ENCODE results near the gene RNASEH1. TPM values are rescaled to one million over a fixed set of nuclear protein-coding genes. Genes with fewer than 3 reads are reported as not detected.
"Not testable (repeated sequence)": the region's sequence is repeated elsewhere in the genome, so short reads cannot be mapped to it uniquely, and the experiment has no call there.

RNASEH1 gene
- total and polyA plus RNA-seq, 7 donors = 11.5 to 45.6 (median 21.1) TPM

- Histone ChIP-seq H3K4me3 (no peak overlapping the region), H3K27ac (no peak overlapping the region), H3K36me3 (ENCODE audit: insufficient read depth in 1 of 2, low read depth in 1 of 2) (peaks cover 20 to 85% of the 10 kb centered on the region in 2 donors), H3K4me1 (peaks cover 30% of the 10 kb centered on the region), H3K27me3 (ENCODE audit: insufficient read depth in 3 of 3, low read length in 2 of 3) (no peaks in the 10 kb centered on the region), H3K9me3 (no peaks in the 10 kb centered on the region)
- intact Hi-C loops (cut with DNase I) = no loop called here
- no peak for TF ChIP-seq CTCF (IDR thresholded peaks at IDR 0.05)
- DNase-seq (no peak), ATAC-seq (no peak)
- 69 to 84% (median 78%) methylated on average over 5 of the region's 5 CpGs for WGBS, 3 donors
Measured at GRCh38 chr2:3580449-3580848, 22.3 kb upstream of the RNASEH1 start.

GRCh38 chr2:3578987-3579386, 20.9 kb upstream of the RNASEH1 start:
- Histone ChIP-seq H3K4me1 (peaks cover 27% of the 10 kb centered on the region), H3K4me3 (no peak overlapping the region), H3K27me3 (ENCODE audit: insufficient read depth in 3 of 3, low read length in 2 of 3) (no peaks in the 10 kb centered on the region), H3K9me3 (no peaks in the 10 kb centered on the region), H3K36me3 (ENCODE audit: insufficient read depth in 1 of 2, low read depth in 1 of 2) (peaks cover 20 to 79% of the 10 kb centered on the region in 2 donors), H3K27ac (no peak overlapping the region)
- 80 to 86% (median 82%) methylated on average over 5 of the region's 5 CpGs for WGBS, 3 donors
- TF ChIP-seq CTCF (IDR thresholded peaks at IDR 0.05) = no peak
- no peak for ATAC-seq
- DNase-seq = no peak
- intact Hi-C loops (cut with DNase I) = loop anchor here (5.0 to 10.0 kb wide), 2 partner anchors 73 to 204 kb away; partner anchors contain the start of genes EIPR1 (in 1 of the 2) and TRAPPC12 (in 1 of the 2)

GRCh38 chr2:3576263-3576630, 18.1 kb upstream of the RNASEH1 start:
- not testable (repeated sequence) for H3K9me3 ChIP-seq; H3K27me3 ChIP-seq (ENCODE audit: insufficient read depth in 3 of 3, low read length in 2 of 3); DNase-seq; ATAC-seq
- peak overlapping the region; percentile 84 for H3K27ac ChIP-seq
- intact Hi-C loops (cut with DNase I) = loop anchor here (5.0 to 10.0 kb wide), 2 partner anchors 76 to 201 kb away; partner anchors contain the start of genes EIPR1 (in 1 of the 2) and TRAPPC12 (in 1 of the 2)
- WGBS, 3 donors = 57 to 69% (median 68%) methylated on average over 10 of the region's 10 CpGs
- peaks cover 17 to 52% of the 10 kb centered on the region in 2 donors for H3K36me3 ChIP-seq (ENCODE audit: insufficient read depth in 1 of 2, low read depth in 1 of 2)
- peak overlapping the region; percentile 92 for H3K4me3 ChIP-seq
- peaks cover 27% of the 10 kb centered on the region for H3K4me1 ChIP-seq

- peak overlapping the region; percentile 84 for H3K27ac ChIP-seq
- peaks cover 27% of the 10 kb centered on the region for H3K4me1 ChIP-seq
- intact Hi-C loops (cut with DNase I) = loop anchor here (2.0 to 10.0 kb wide), 3 partner anchors 17 to 201 kb away; partner anchors contain the start of genes RNASEH1 (in 2 of the 2), EIPR1 (in 1 of the 2) and TRAPPC12 (in 1 of the 2)
- ATAC-seq (peak; percentile 25 to 54 (median 42)), DNase-seq (peak in 1 of 2 donors; percentile 23)
- 1 to 2% (median 1%) methylated on average over 47 to 54 of the region's 54 CpGs for WGBS, 3 donors
- TF ChIP-seq CTCF (IDR thresholded peaks at IDR 0.05) = no peak
- H3K9me3 ChIP-seq = no peaks in the 10 kb centered on the region
- no peaks in the 10 kb centered on the region for H3K27me3 ChIP-seq (ENCODE audit: insufficient read depth in 3 of 3, low read length in 2 of 3)
- peak overlapping the region; percentile 92 for H3K4me3 ChIP-seq
- peaks cover 13 to 47% of the 10 kb centered on the region in 2 donors for H3K36me3 ChIP-seq (ENCODE audit: insufficient read depth in 1 of 2, low read depth in 1 of 2)
Measured at GRCh38 chr2:3575534-3576262, 17.6 kb upstream of the RNASEH1 start.

GRCh38 chr2:3574155-3574554, 16.0 kb upstream of the RNASEH1 start:
- no peak overlapping the region for H3K27ac ChIP-seq
- no peak for ATAC-seq
- DNase-seq = no peak
- no peaks in the 10 kb centered on the region for H3K9me3 ChIP-seq
- WGBS, 3 donors = 94 to 95% (median 94%) methylated on average over 11 of the region's 11 CpGs
- peaks cover 5 to 32% of the 10 kb centered on the region in 2 donors for H3K36me3 ChIP-seq (ENCODE audit: insufficient read depth in 1 of 2, low read depth in 1 of 2)
- peaks cover 27% of the 10 kb centered on the region for H3K4me1 ChIP-seq
- no peak for TF ChIP-seq CTCF (IDR thresholded peaks at IDR 0.05)
- no peaks in the 10 kb centered on the region for H3K27me3 ChIP-seq (ENCODE audit: insufficient read depth in 3 of 3, low read length in 2 of 3)
- intact Hi-C loops (cut with DNase I) = loop anchor here (2.0 to 10.0 kb wide), 2 partner anchors 15 to 199 kb away; partner anchors contain the start of genes RNASEH1 (in 2 of the 2), EIPR1 (in 1 of the 2) and TRAPPC12 (in 1 of the 2)
- peak overlapping the region; percentile 92 for H3K4me3 ChIP-seq

Measured in psoas muscle (tissue), 8 donors.